Measurements from ENCODE around the gene CSKMT. TPM values are rescaled to one million over a fixed set of nuclear protein-coding genes. Genes with fewer than 3 reads are reported as not detected.
"Not testable (repeated sequence)": the region's sequence is repeated elsewhere in the genome, so short reads cannot be mapped to it uniquely, and the experiment has no call there.

Gene CSKMT
- total RNA-seq, 1 donor: 10.8 TPM

DNA sequence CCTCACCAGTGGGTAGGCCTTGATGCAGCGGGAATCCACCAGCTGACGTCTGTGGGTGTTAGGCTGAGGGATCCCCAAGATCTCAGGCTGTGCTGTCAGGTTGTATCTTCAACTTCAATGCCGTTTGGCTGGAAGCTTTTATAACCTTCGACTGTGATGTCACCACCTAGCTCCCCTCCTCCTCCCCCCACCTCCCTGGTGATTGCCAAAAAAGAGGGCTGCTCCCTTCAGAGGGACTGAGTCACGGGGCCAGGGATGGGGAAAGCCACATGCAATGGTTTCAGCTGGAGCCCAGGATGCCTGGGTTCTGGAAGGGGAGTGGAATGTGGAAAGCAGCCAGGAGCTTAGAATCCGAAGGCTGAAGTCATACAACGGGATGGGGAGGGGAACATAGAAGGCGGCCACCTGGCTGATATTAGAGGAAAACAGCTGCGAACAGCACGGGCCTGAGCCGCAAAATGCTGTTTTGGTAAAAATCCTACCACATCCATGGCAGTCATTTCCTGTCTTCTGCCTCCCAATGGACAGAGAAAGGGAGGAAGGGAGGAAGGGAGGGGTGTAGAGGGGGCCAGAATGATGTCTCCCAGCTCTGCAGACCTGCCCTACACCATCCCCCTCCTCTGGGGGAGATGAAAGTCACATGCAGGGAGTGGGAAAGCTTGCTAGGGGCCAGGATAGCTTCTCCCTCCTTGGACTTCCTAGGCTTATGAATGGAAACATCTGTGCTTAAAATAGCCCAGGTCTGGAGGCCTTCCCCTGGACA lies 24.5 kb downstream of the CSKMT start, which contains the start of gene LRRN4CL:
LRRN4CL (minus strand) TSS at position 110 of the 763 bp plus-strand sequence. CDS start 1,022 bp downstream, outside the sequence.
- peak; percentile 99 for DNase-seq (ENCODE audit: low read depth)
- TF ChIP-seq, protein P1, sequence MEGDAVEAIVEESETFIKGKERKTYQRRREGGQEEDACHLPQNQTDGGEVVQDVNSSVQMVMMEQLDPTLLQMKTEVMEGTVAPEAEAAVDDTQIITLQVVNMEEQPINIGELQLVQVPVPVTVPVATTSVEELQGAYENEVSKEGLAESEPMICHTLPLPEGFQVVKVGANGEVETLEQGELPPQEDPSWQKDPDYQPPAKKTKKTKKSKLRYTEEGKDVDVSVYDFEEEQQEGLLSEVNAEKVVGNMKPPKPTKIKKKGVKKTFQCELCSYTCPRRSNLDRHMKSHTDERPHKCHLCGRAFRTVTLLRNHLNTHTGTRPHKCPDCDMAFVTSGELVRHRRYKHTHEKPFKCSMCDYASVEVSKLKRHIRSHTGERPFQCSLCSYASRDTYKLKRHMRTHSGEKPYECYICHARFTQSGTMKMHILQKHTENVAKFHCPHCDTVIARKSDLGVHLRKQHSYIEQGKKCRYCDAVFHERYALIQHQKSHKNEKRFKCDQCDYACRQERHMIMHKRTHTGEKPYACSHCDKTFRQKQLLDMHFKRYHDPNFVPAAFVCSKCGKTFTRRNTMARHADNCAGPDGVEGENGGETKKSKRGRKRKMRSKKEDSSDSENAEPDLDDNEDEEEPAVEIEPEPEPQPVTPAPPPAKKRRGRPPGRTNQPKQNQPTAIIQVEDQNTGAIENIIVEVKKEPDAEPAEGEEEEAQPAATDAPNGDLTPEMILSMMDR (IDR thresholded peaks at IDR 0.05; ENCODE audit: insufficient read depth, low read length): no peak
- peak within 1 kb of the TSS; percentile 84 for H3K4me3 ChIP-seq (ENCODE audit: low read depth, low read length)

DNA sequence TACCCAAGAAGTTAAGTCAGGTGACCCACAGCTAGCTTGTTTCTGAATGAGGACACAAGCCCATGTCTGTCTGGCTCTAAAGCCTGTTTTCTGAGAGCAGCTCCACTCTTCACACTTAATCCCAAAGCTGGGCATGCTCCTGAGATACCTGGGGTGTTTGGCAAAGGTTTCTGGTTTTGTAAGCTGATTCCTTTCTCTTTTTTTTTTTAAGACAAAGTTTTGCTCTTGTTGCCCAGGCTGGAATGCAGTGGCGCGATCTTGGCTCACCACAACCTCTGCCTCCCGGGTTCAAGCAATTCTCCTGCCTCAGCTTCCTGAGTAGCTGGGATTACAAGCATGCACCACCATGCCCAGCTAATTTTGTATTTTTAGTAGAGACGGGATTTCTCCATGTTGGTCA lies 28.5 kb downstream of the CSKMT start:
- not testable (repeated sequence) for DNase-seq (ENCODE audit: low read depth); H3K4me3 ChIP-seq (ENCODE audit: low read depth, low read length)

DNA sequence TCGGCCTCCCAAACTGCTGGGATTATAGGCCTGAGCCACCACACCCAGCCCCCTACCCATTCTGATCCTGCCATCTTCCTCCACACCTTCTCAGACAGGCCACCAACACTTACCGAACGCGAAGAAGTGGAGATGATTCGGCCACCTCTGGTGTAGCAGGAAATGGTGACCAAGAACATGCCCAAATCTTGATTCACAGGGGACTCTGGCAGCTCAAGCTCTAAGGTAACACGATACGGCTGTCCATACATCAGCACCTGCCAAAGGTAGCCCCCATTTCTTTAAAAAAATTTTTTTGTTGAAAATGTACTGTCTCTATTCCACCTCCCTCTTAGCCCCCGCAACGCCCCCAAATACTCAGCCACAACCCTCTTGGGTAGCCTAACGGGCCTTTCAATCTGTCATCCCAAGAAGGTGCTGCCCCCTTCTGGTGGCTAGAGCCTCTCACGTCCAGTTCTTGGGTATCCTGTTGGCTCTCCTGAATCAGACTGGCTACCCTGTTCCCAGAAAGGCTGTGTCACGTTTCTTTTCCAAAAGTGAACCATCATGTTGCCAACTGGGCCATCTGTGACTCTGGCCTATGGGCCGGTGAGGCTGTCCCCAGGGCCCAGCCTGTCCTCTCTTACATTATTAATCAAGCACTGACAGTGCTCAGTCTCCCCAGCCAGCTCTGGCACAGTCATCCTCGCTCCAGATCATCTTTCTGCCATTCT lies 29.5 kb downstream of the CSKMT start:
- DNase-seq (ENCODE audit: low read depth): peak; percentile 91
- no peak overlapping the region for H3K4me3 ChIP-seq (ENCODE audit: low read depth, low read length)
- TF ChIP-seq, protein P1 (IDR thresholded peaks at IDR 0.05; ENCODE audit: insufficient read depth, low read length): peak; percentile 85

DNA sequence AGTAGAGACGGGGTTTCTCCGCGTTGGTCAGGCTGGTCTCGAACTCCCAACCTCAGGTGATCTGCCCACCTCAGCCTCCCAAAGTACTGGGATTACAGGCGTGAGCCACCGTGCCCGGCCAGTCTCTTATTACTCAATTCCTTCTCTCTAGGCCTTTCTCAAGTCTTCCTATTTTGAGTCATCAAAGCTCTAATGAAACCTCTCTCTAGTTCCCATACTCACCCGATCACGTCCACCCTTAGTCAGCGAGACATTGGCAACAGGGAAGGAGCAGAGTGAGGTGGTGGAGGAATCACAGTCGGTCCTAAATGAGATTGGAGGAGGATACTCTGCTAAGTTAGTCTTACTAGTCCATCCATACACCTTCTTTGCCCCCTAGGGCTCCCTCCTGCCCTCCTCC lies 37.1 kb downstream of the CSKMT start:
- H3K4me3 ChIP-seq (ENCODE audit: low read depth, low read length): no peak overlapping the region
- no peak for DNase-seq (ENCODE audit: low read depth)
- TF ChIP-seq, protein P1 (IDR thresholded peaks at IDR 0.05; ENCODE audit: insufficient read depth, low read length): no peak

DNA sequence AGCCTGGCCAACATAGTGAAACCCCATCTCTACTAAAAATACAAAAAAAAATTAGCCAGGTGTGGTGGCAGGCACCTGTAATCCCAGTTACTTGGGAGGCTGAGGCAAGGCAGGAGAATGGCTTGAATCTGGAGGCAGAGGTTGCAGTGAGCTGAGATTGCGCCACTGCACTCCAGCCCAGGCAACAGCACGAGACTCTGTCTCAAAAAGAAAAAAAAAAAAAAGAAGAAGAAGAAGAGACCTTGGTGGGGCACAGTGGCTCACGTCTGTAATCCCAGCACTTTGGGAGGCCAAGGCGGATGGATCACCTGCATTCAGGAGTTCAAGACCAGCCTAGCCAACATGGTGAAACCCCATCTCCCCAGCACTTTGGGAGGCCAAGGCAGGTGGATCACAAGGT lies 38.8 kb downstream of the CSKMT start:
- H3K4me3 ChIP-seq (ENCODE audit: low read depth, low read length); DNase-seq (ENCODE audit: low read depth): not testable (repeated sequence)

DNA sequence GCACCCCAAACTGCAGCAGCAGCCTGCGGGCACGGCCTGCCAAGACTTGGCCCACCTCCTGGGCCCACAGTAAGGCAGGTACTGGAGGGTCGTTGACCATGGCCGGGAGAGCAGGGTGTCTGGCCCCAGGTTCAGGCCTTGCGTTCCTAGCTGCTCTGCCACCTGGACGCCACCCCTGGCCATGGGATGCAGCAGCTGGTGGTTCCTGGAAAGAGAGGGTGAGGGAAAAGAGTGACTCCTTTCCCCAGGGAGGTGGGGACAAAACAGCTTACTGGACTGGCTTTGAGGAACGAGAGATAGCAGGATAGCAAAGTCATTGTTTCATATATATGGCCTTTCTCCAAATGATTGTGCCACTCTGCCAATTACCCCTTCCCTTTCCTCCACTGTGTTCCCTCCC lies 40.3 kb downstream of the CSKMT start:
- peak overlapping the region; percentile 77 for H3K4me3 ChIP-seq (ENCODE audit: low read depth, low read length)
- TF ChIP-seq, protein P1 (IDR thresholded peaks at IDR 0.05; ENCODE audit: insufficient read depth, low read length): no peak
- no peak for DNase-seq (ENCODE audit: low read depth)

DNA sequence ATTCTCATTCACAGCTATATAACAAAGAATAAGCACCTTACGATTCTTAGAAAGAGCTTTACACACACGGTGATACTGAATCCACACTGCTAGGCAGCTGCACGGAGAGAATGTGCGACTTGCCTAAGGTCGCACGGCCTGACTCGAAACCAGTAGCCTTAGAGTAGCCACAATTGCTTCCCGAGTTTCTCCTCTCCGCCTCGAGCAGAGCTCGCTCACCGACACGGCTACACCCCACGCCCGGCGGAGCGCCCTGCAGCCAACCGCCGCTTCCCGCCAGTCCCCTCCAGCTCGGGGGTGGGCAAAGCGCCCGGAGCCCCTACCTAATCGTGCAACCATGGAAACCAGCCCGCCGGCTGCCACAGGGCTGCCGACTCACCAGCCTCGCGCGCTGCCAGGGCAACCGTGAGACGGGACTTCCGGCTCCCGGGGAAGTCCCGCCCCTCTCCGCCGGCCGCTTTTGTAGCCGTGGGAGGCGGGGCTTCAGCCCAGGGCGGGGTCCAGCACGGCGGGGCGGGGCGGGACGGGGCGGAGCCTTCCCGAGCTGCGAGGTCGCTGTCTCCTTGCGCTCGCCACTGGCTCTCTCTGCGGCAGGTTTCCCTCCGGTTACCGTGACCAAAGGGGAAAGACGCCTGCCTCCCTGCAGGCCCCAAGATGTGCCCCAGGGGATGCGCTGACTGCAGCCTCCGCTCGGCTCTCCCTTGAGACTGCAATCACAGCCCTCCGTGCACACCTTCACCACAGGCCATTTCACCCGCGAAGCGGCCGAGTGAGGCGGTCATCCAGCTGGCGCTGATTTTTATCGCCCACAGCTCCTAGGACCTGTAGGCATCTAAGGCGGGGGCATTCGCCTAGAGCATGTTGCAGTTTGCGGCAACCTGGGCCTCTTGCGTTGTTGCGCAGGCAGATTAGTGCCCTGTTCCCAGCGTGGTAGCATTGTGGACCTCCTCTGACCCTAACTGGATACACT lies 41.1 kb downstream of the CSKMT start:
- peak overlapping the region; percentile 77 for H3K4me3 ChIP-seq (ENCODE audit: low read depth, low read length)
- peak; percentile 90 for DNase-seq (ENCODE audit: low read depth)
- TF ChIP-seq, protein P1 (IDR thresholded peaks at IDR 0.05; ENCODE audit: insufficient read depth, low read length): no peak
